HepG2 (cell line): ENCODE data around the gene TBC1D16. TPM values are rescaled to one million over a fixed set of nuclear protein-coding genes. Genes with fewer than 3 reads are reported as not detected.

Source experiments
- ARID5B ChIP-seq: IDR thresholded peaks from 2 replicates; pipeline ENCODE4 v1.4.0; 2020; ENCODE audit warnings: mild to moderate bottlenecking, missing genetic modification reagents
- ATF1 ChIP-seq: IDR thresholded peaks from 2 replicates; pipeline ENCODE4 v1.6.1; 2016; ENCODE audit warnings: mild to moderate bottlenecking, control low read depth
- CCDC6 ChIP-seq: sonication (generic); formaldehyde crosslinking; IDR thresholded peaks from 2 replicates; pipeline ENCODE4 v1.8.1; 2022; ENCODE audit warnings: mild to moderate bottlenecking, missing genetic modification reagents, moderate library complexity
- CHD2 ChIP-seq: IDR thresholded peaks from 2 replicates; pipeline ENCODE4 v1.6.1; 2011; ENCODE audit warnings: low read depth, low read length, improper control_type of control experiment
- CREM ChIP-seq, 2 experiments: sonication (generic) in 1 of 2; formaldehyde crosslinking in 1 of 2; IDR thresholded peaks; 2 replicates each; pipeline versions ENCODE4 v1.4.0 to v1.6.1; 2016 to 2020; ENCODE audit warnings: antibody characterized with exemption in 1 of 2, mild to moderate bottlenecking in 1 of 2, missing genetic modification reagents in 1 of 2
- HNF4A ChIP-seq: sonication (generic); formaldehyde crosslinking; IDR thresholded peaks from 2 replicates; pipeline ENCODE4 v1.4.0; 2020; ENCODE audit warnings: missing genetic modification reagents
- KDM5B ChIP-seq: sonication (generic); formaldehyde crosslinking; IDR thresholded peaks from 2 replicates; pipeline ENCODE4 v1.4.0; 2020; ENCODE audit warnings: missing genetic modification reagents, mild to moderate bottlenecking, borderline replicate concordance
- LCORL ChIP-seq, 2 experiments: fragments of 450-650 bp in 1 of 2; sonication (generic) in 1 of 2; formaldehyde crosslinking in 1 of 2; IDR thresholded peaks; 2 replicates each; pipeline versions ENCODE4 v1.5.0 to v1.6.1; 2017 to 2020; ENCODE audit warnings: antibody characterized with exemption in 1 of 2, missing genetic modification reagents in 1 of 2
- MYC ChIP-seq: sonication (generic); formaldehyde crosslinking; IDR thresholded peaks from 2 replicates; pipeline ENCODE4 v1.9.0; 2021; ENCODE audit warnings: missing genetic modification reagents, borderline replicate concordance
- MYPOP ChIP-seq: sonication (generic); formaldehyde crosslinking; IDR thresholded peaks from 2 replicates; pipeline ENCODE4 v1.8.1; 2023; ENCODE audit warnings: mild to moderate bottlenecking, moderate library complexity, missing genetic modification reagents
- MZF1 ChIP-seq: sonication (generic); formaldehyde crosslinking; IDR thresholded peaks from 2 replicates; pipeline ENCODE4 v1.8.1; 2023; ENCODE audit warnings: mild to moderate bottlenecking, missing genetic modification reagents, borderline replicate concordance
- NR2C2 ChIP-seq: sonication (generic); formaldehyde crosslinking; IDR thresholded peaks from 2 replicates; pipeline ENCODE4 v1.4.0; 2020; ENCODE audit warnings: missing genetic modification reagents, mild to moderate bottlenecking, moderate library complexity, borderline replicate concordance
- PATZ1 ChIP-seq: sonication (generic); formaldehyde crosslinking; IDR thresholded peaks from 2 replicates; pipeline ENCODE4 v1.4.0; 2020; ENCODE audit warnings: missing genetic modification reagents
- REL ChIP-seq: sonication (generic); formaldehyde crosslinking; conservative IDR thresholded peaks from 2 replicates; pipeline ENCODE4 v1.8.0; 2022; ENCODE audit warnings: mild to moderate bottlenecking, missing genetic modification reagents, moderate library complexity
- SMARCE1 ChIP-seq: fragments of 450-650 bp; IDR thresholded peaks from 2 replicates; pipeline ENCODE4 v1.6.1; 2017; ENCODE audit warnings: borderline replicate concordance
- SP4 ChIP-seq: sonication (generic); formaldehyde crosslinking; IDR thresholded peaks from 2 replicates; pipeline ENCODE4 v1.8.1; 2023; ENCODE audit warnings: mild to moderate bottlenecking, missing genetic modification reagents
- SSRP1 ChIP-seq: IDR thresholded peaks from 2 replicates; pipeline ENCODE4 v1.6.1; 2016; ENCODE audit warnings: control low read depth
- TOPORS ChIP-seq: sonication (generic); formaldehyde crosslinking; IDR thresholded peaks from 2 replicates; pipeline ENCODE4 v1.8.0; 2023; ENCODE audit warnings: mild to moderate bottlenecking, missing genetic modification reagents
- U2AF2 ChIP-seq: fragments of 200-400 bp; formaldehyde crosslinking; IDR thresholded peaks from 2 replicates; pipeline ENCODE4 v1.6.1; 2017; ENCODE audit warnings: low read depth, mild to moderate bottlenecking, low read length
- ZFP62 ChIP-seq: sonication (generic); formaldehyde crosslinking; IDR thresholded peaks from 2 replicates; pipeline ENCODE4 v1.4.0; 2020; ENCODE audit warnings: missing genetic modification reagents
- ZNF20 ChIP-seq: sonication (generic); formaldehyde crosslinking; IDR thresholded peaks from 2 replicates; pipeline ENCODE4 v1.4.0; 2020; ENCODE audit warnings: mild to moderate bottlenecking, moderate library complexity, missing genetic modification reagents
- ZNF333 ChIP-seq: sonication (generic); formaldehyde crosslinking; IDR thresholded peaks from 2 replicates; pipeline ENCODE4 v1.4.0; 2020; ENCODE audit warnings: mild to moderate bottlenecking, missing genetic modification reagents, borderline replicate concordance
- ZNF547 ChIP-seq: sonication (generic); formaldehyde crosslinking; IDR thresholded peaks from 2 replicates; pipeline ENCODE4 v1.5.1; 2020; ENCODE audit warnings: mild to moderate bottlenecking, missing genetic modification reagents
- ZNF549 ChIP-seq: sonication (generic); formaldehyde crosslinking; IDR thresholded peaks from 2 replicates; pipeline ENCODE4 v1.5.0; 2020; ENCODE audit warnings: missing genetic modification reagents
- polyA plus RNA-seq, 8 experiments: library from polyadenylated mRNA; depleted of rRNA in 3 of 8; stranded (reverse) in 7 of 8; unstranded in 1 of 8; fragments of >200 nt; fragmentation: Illumina TruSeq in 4 of 8; extraction: Trizol in 4 of 8; gene quantifications; 2 replicates each; pipeline versions ENCODE4 v1.2.1 to v1.2.3, GENCODE V29; 2011 to 2016; ENCODE audit warnings: low read depth in 4 of 8, missing spikeins in 1 of 8, mixed read lengths in 1 of 8; ENCODE audit not compliant: insufficient read depth in 1 of 8
- total RNA-seq, 5 experiments: library from RNA; depleted of rRNA; stranded (reverse); fragments of >200 nt; fragmentation: Illumina TruSeq; extraction: Trizol; gene quantifications; 2 replicates each; pipeline ENCODE4 v1.2.3, GENCODE V29; 2016; ENCODE audit warnings: low read depth in 1 of 5

Gene TBC1D16
- total and polyA plus RNA-seq, 2 of the 13 experiments (the other 11 are each of a cell fraction or from before 2014, with no cell fraction given): 14.9 to 24.9 TPM

DNA sequence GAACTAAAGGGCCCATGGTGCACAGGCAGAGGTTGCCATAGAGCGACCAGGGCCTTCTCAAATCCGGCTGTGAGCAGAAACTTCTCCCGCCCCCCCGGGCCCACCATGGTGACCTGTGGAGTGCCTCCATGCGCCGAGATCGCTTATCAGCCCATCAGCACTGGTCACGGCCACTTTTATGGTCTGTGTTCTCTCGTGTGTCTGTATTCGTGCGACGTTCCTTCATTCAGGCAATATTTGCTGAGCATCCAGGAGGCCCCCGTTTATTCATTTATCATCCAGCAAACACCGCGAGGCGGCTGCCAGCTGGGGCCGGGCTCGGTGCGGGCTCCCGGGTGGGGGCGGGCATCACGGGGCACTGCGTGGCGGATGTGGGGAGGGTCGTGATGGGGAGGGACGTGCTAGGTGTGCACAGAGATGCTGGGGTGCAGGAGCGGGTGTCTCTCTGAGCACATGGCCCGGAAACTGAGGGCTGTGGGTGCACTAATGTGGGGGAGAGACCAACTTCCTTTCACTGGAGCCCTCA is 108.5 kb downstream of the TBC1D16 start (continued):
- TF ChIP-seq ARID5B (CRISPR knock-in tag) (0 out of 2 replicates have a peak, but pooled peaks have one; percentile 6), MYPOP (peak; percentile 69; the same call in 1 of the 2 replicates), ZNF333 (CRISPR knock-in tag) (no peak), MYC (CRISPR knock-in tag) (0 out of 2 replicates have a peak, but pooled peaks have one; percentile 33), SP4 (CRISPR knock-in tag) (no peak), HNF4A (CRISPR knock-in tag) (no peak), U2AF2 (no peak), REL (CRISPR knock-in tag) (0 out of 2 replicates have a peak, but pooled peaks have one; percentile 17), CCDC6 (CRISPR knock-in tag) (0 out of 2 replicates have a peak, but pooled peaks have one; percentile 32), MZF1 (CRISPR knock-in tag) (no peak), PATZ1 (peak; percentile 28; the same call in 1 of the 2 replicates), LCORL (IDR thresholded peaks at IDR 0.05) (no peak), LCORL (CRISPR knock-in tag; IDR thresholded peaks at IDR 0.05) (peak; percentile 22; the same call in 1 of the 2 replicates), ZNF549 (CRISPR knock-in tag) (no peak), SSRP1 (CRISPR knock-in tag) (no peak), ZNF547 (no peak), ZNF20 (no peak), ATF1 (CRISPR knock-in tag) (no peak), SMARCE1 (no peak), CHD2 (no peak), CREM (IDR thresholded peaks at IDR 0.05) (no peak), CREM (CRISPR knock-in tag; IDR thresholded peaks at IDR 0.05) (no peak), KDM5B (CRISPR knock-in tag) (0 out of 2 replicates have a peak, but pooled peaks have one; percentile 7), TOPORS (CRISPR knock-in tag) (no peak), ZFP62 (CRISPR knock-in tag) (no peak), NR2C2 (CRISPR knock-in tag) (no peak)
